Measurements from ENCODE around the gene HES1. TPM values are rescaled to one million over a fixed set of nuclear protein-coding genes. Genes with fewer than 3 reads are reported as not detected.
"Not testable (repeated sequence)": the region's sequence is repeated elsewhere in the genome, so short reads cannot be mapped to it uniquely, and the experiment has no call there.

HES1 gene
- total RNA-seq, 4 donors from 2014 or later: 14.7 to 52.7 (median 27.7) TPM

DNA sequence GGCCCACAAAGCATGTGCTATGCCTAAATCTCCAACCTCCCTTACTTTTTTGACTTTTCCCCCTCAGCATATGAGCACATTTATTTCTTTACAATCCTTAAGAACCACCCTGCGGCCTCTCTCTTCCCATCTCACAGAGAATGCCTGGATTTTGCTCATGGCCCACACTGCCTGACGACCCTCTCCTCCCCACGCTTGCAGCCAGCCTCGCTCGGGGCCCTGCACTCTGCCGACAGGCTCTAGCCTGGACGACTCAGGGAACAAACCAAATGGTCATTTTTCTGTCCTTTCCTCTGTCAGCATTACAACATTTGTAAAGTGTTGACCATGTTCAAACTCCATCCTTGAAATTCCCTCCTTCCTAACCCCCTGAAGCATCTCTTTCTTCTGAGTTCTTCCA is 11.7 kb downstream of the HES1 start:
- Histone ChIP-seq H3K4me1 (peaks cover 0 to 20% (median 3%) of the 10 kb centered on the region in 4 donors), H3K9me3 (no peaks in the 10 kb centered on the region), H3K27ac (no peak overlapping the region), H3K27me3 (no peaks in the 10 kb centered on the region), H3K4me3 (no peak overlapping the region), H3K36me3 (no peaks in the 10 kb centered on the region)
- no peak for DNase-seq (ENCODE audit: low spot score in 2 of 2)
- TF ChIP-seq EP300 (IDR thresholded peaks at IDR 0.05): no peak
- no peak for TF ChIP-seq POLR2A (IDR thresholded peaks at IDR 0.05)
- TF ChIP-seq, protein P1, sequence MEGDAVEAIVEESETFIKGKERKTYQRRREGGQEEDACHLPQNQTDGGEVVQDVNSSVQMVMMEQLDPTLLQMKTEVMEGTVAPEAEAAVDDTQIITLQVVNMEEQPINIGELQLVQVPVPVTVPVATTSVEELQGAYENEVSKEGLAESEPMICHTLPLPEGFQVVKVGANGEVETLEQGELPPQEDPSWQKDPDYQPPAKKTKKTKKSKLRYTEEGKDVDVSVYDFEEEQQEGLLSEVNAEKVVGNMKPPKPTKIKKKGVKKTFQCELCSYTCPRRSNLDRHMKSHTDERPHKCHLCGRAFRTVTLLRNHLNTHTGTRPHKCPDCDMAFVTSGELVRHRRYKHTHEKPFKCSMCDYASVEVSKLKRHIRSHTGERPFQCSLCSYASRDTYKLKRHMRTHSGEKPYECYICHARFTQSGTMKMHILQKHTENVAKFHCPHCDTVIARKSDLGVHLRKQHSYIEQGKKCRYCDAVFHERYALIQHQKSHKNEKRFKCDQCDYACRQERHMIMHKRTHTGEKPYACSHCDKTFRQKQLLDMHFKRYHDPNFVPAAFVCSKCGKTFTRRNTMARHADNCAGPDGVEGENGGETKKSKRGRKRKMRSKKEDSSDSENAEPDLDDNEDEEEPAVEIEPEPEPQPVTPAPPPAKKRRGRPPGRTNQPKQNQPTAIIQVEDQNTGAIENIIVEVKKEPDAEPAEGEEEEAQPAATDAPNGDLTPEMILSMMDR (IDR thresholded peaks at IDR 0.05): no peak
- 81 to 86% methylated on average over 7 of the region's 7 CpGs for whole genome bisulfite sequencing, 2 donors

DNA sequence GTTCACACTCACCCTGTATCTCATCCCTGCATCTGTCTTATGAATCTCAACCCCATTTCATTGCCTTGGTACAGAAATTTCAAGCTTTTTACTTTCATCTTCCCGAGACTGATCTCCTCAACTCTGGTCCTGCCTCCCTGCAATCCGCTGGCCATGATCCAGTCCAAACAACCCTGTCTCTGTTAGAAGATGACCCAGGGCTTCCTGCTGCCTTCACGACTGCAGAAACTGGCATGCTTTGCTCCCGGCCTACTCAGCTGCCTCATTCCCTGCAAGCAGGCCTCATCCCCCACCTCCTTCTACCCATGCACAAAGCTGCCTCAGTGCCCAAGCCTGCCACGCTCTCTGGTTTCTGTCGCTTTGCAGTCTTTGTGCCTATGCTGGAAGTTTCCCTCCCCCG is 12.4 kb downstream of the HES1 start:
- Histone ChIP-seq H3K9me3 (no peaks in the 10 kb centered on the region), H3K27ac (peak overlapping the region in 1 of 4 donors; percentile 7), H3K4me3 (no peak overlapping the region), H3K27me3 (no peaks in the 10 kb centered on the region), H3K4me1 (peaks cover 0 to 13% (median 2%) of the 10 kb centered on the region in 4 donors), H3K36me3 (no peaks in the 10 kb centered on the region)
- TF ChIP-seq EP300 (IDR thresholded peaks at IDR 0.05): peak in 1 of 2 donors; percentile 21
- TF ChIP-seq POLR2A (IDR thresholded peaks at IDR 0.05): no peak
- TF ChIP-seq, protein P1 (IDR thresholded peaks at IDR 0.05): no peak
- peak; percentile 23 to 45 for DNase-seq (ENCODE audit: low spot score in 2 of 2)
- WGBS, 2 donors: 28 to 30% methylated on average over 7 of the region's 7 CpGs

DNA sequence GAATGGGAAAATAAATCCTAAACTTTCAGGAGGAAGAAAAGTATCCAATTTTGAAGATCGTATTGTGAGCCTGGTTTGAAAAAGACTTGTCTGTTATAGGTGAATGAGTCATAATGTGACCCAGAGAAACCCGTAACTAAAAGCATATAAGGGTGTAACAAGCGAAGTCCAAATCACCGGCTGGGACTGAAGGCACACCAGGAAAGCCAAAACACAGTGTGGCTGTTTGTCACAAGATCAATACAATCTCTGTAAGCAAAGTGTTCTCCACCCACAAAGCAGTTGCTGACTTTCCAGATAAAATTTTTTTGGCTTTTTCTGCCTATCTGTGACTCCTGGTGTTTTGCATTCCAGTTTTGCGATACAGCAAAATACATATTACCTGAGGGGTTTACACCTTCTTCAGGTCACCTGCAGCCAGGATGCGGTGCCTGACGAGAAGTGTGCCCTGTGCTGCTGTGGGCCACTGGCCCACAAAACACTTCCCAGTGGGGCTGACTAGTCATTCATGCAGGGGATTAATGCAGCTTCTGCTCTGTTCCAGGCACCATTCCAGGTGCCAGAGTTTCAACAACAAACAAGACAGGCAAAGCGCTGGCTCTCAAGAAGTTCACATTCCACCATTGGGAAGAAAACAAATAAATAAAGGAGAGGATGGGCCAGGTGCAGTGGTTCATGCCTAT is 14.4 kb downstream of the HES1 start:
- H3K27me3 ChIP-seq: peaks cover 0 to under 1% of the 10 kb centered on the region in 2 donors
- 87 to 90% methylated on average over 8 of the region's 8 CpGs for WGBS, 2 donors
- peaks cover 0 to 11% (median 0%) of the 10 kb centered on the region in 4 donors for H3K9me3 ChIP-seq
- DNase-seq (ENCODE audit: low spot score in 2 of 2): no peak
- TF ChIP-seq, protein P1 (IDR thresholded peaks at IDR 0.05): no peak
- TF ChIP-seq POLR2A (IDR thresholded peaks at IDR 0.05): no peak
- TF ChIP-seq EP300 (IDR thresholded peaks at IDR 0.05): no peak
- no peak overlapping the region for H3K27ac ChIP-seq
- peaks cover 0 to 13% (median 2%) of the 10 kb centered on the region in 4 donors for H3K4me1 ChIP-seq
- H3K36me3 ChIP-seq: peaks cover 0 to 4% (median 0%) of the 10 kb centered on the region in 3 donors
- H3K4me3 ChIP-seq: no peak overlapping the region

DNA sequence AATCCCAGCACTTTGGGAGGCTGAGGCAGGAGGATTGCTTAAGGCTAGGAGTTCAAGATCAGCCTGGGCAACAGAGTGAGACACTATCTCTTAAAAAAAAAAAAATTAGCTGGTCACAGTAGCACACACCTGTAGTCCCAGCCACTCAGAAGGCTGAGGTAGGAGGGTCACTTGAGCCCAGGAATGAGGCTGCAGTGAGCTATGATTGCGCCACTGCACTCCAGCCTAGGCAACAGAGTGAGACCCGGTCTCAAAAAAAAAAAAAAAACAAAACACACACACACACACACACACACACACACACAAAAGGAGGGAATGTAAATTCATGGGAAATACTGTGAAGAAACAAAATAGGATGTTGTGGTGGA is 15.0 kb downstream of the HES1 start:
- not testable (repeated sequence) for H3K27me3 ChIP-seq; H3K4me3 ChIP-seq; H3K36me3 ChIP-seq; DNase-seq (ENCODE audit: low spot score in 2 of 2); H3K27ac ChIP-seq
- Histone ChIP-seq H3K9me3 (peaks cover 0 to 11% (median 0%) of the 10 kb centered on the region in 4 donors), H3K4me1 (peaks cover 0 to 13% (median 2%) of the 10 kb centered on the region in 4 donors)
- WGBS, 2 donors: 86 to 92% methylated on average over 2 of the region's 2 CpGs

DNA sequence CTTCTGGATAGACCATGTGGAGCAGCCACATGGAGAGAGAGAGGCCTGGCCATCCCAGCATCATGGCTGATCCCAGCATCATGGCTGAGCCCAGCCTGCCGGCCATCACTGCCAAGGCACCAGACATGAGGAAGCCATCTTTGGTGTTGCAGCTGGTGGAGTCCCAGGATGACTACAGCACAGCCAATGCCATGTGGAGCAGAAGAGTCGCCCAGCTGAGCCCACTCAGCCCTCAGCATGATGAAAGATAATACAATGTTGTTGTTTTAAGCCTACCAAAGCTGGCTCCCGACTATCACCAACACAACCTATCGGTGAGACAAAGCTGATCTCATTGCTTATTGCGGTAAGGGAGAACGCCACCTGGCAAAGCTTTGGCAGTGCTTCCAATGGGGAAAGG is 18.4 kb downstream of the HES1 start:
- H3K27ac ChIP-seq: no peak overlapping the region
- peaks cover 0 to 5% of the 10 kb centered on the region in 2 donors for H3K27me3 ChIP-seq
- DNase-seq (ENCODE audit: low spot score in 2 of 2): no peak
- H3K4me3 ChIP-seq: no peak overlapping the region
- no peaks in the 10 kb centered on the region for H3K4me1 ChIP-seq
- TF ChIP-seq EP300 (IDR thresholded peaks at IDR 0.05) (no peak), POLR2A (IDR thresholded peaks at IDR 0.05) (no peak)
- TF ChIP-seq, protein P1 (IDR thresholded peaks at IDR 0.05): no peak
- WGBS, 2 donors: 95 to 100% methylated on average over 6 of the region's 6 CpGs
- H3K9me3 ChIP-seq: peaks cover 0 to 11% (median 0%) of the 10 kb centered on the region in 4 donors
- peaks cover 0 to 4% (median 0%) of the 10 kb centered on the region in 3 donors for H3K36me3 ChIP-seq

Data from tibial nerve (tissue), 4 donors.